Measurements from ENCODE around the gene TSPAN15. TPM values are rescaled to one million over a fixed set of nuclear protein-coding genes. Genes with fewer than 3 reads are reported as not detected.

The TSPAN15 gene
- total RNA-seq, 1 experiment from 2014 or later: 212 TPM

GRCh38 chr10:69492091-69492745 is 41.0 kb downstream of the TSPAN15 start:
- no peaks in the 10 kb centered on the region for H4K20me1 ChIP-seq (ENCODE audit: low read length)
- no peak overlapping the region for H2AFZ ChIP-seq (ENCODE audit: low read length)
- POLR2A ChIA-PET (ENCODE audit: unreplicated experiment): no interaction called here
- H3K27ac ChIP-seq (ENCODE audit: low read length): no peak overlapping the region
- peaks cover 32% of the 10 kb centered on the region for H3K36me3 ChIP-seq (ENCODE audit: low read depth, low read length)
- intact Hi-C loops (cut with micrococcal nuclease): no loop called here
- no peaks in the 10 kb centered on the region for H3F3A ChIP-seq (ENCODE audit: low read length, unreplicated experiment)
- no peaks in the 10 kb centered on the region for H3K9me2 ChIP-seq (replicated peaks; ENCODE audit: low read length)
- peaks cover 8% of the 10 kb centered on the region; the same call in 1 of the 2 replicates for H3K9me3 ChIP-seq (ENCODE audit: low read length)
- H3K27me3 ChIP-seq (ENCODE audit: low read length): no peaks in the 10 kb centered on the region
- no peak for TF ChIP-seq EZH2 (IDR thresholded peaks at IDR 0.05; ENCODE audit: low read length, unreplicated experiment)
- TF ChIP-seq EZH2phosphoT487 (IDR thresholded peaks at IDR 0.05; ENCODE audit: borderline replicate concordance, low read length): no peak
- TF ChIP-seq, protein P1, sequence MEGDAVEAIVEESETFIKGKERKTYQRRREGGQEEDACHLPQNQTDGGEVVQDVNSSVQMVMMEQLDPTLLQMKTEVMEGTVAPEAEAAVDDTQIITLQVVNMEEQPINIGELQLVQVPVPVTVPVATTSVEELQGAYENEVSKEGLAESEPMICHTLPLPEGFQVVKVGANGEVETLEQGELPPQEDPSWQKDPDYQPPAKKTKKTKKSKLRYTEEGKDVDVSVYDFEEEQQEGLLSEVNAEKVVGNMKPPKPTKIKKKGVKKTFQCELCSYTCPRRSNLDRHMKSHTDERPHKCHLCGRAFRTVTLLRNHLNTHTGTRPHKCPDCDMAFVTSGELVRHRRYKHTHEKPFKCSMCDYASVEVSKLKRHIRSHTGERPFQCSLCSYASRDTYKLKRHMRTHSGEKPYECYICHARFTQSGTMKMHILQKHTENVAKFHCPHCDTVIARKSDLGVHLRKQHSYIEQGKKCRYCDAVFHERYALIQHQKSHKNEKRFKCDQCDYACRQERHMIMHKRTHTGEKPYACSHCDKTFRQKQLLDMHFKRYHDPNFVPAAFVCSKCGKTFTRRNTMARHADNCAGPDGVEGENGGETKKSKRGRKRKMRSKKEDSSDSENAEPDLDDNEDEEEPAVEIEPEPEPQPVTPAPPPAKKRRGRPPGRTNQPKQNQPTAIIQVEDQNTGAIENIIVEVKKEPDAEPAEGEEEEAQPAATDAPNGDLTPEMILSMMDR (conservative IDR thresholded peaks at IDR 0.05; ENCODE audit: low read depth, low read length): no peak
- ATAC-seq (no peak), DNase-seq (no peak)
- no peak overlapping the region for H3K9ac ChIP-seq (ENCODE audit: low read length)
- CTCF ChIA-PET: no interaction called here
- no peak overlapping the region for H3K4me2 ChIP-seq (ENCODE audit: low read length)
- no TSS peak for BruUV-seq (replicated peaks)
- no peak overlapping the region for H3K4me3 ChIP-seq (ENCODE audit: low read length)
- peaks cover 7% of the 10 kb centered on the region; the same call in 1 of the 2 replicates for H3K79me2 ChIP-seq (ENCODE audit: low read length)
- no peaks in the 10 kb centered on the region for H3K4me1 ChIP-seq (ENCODE audit: insufficient read depth, low read length)

DNA sequence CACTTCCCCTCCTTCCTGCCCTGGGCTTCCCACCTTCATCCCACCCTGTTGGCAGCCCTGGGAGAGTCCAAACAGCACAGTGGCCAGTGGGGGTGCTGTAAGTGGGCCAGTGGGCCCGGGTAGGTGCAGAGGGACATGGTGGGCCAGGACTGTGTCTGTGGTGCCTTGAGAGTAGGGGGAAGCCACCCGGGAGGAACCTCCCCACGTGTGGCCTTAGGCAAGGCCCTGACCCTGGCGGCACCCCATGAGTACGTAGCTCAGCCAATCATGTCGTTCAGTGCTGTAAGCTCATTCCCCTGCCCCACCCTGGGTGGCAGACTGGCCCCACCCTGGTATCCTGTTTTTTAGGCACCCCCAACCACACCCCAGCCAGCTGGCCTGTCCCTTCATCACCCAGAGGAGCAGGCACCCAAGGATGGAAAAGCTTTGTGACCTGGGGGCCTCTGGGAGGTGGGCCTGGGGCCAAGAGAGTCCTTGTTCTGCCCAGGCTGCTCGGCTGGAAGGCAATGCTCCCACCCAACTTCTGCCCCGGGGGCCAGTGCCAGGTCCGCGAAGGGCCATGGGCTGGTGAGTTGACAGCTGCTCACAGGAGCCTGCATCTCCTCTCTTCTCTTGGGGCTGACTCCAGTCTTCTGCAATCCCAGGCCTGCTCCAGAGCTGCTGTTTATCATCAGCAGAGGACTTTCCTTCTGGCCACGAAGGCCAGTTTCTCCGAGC is 41.6 kb downstream of the TSPAN15 start:
- ATAC-seq (no peak), DNase-seq (no peak)
- BruUV-seq (replicated peaks): no TSS peak
- Histone ChIP-seq H3K4me3 (ENCODE audit: low read length) (no peak overlapping the region), H4K20me1 (ENCODE audit: low read length) (no peaks in the 10 kb centered on the region), H3K36me3 (ENCODE audit: low read depth, low read length) (peaks cover 29% of the 10 kb centered on the region), H3K4me2 (ENCODE audit: low read length) (no peak overlapping the region), H3K9me2 (replicated peaks; ENCODE audit: low read length) (no peaks in the 10 kb centered on the region), H3K27me3 (ENCODE audit: low read length) (no peaks in the 10 kb centered on the region), H3K9me3 (ENCODE audit: low read length) (peaks cover 4% of the 10 kb centered on the region; the same call in 1 of the 2 replicates), H3K27ac (ENCODE audit: low read length) (no peak overlapping the region), H3K79me2 (ENCODE audit: low read length) (0 out of 2 replicates have a peak, but pooled peaks cover 2% of the 10 kb centered on the region), H3K4me1 (ENCODE audit: insufficient read depth, low read length) (no peaks in the 10 kb centered on the region), H3K9ac (ENCODE audit: low read length) (no peak overlapping the region), H2AFZ (ENCODE audit: low read length) (no peak overlapping the region), H3F3A (ENCODE audit: low read length, unreplicated experiment) (no peaks in the 10 kb centered on the region)
- TF ChIP-seq, protein P1 (conservative IDR thresholded peaks at IDR 0.05; ENCODE audit: low read depth, low read length): no peak
- TF ChIP-seq EZH2phosphoT487 (IDR thresholded peaks at IDR 0.05; ENCODE audit: borderline replicate concordance, low read length): no peak
- no peak for TF ChIP-seq EZH2 (IDR thresholded peaks at IDR 0.05; ENCODE audit: low read length, unreplicated experiment)
- ChIA-PET CTCF (no interaction called here), POLR2A (ENCODE audit: unreplicated experiment) (interaction anchor here (0.6 kb wide), 1 partner anchor 46 kb away, joined by 4 read pairs; no protein-coding TSS in a partner anchor)
- intact Hi-C loops (cut with micrococcal nuclease): no loop called here

Measured in PC-3 (cell line).